Measurements from ENCODE around the gene RBM26. TPM values are rescaled to one million over a fixed set of nuclear protein-coding genes. Genes with fewer than 3 reads are reported as not detected.

Gene RBM26
- total RNA-seq, 1 experiment from 2014 or later = 32.2 TPM

GRCh38 chr13:79338343-79338742, 67.7 kb downstream of the RBM26 start:
- POLR2A ChIA-PET = no interaction called here
- Histone ChIP-seq H3K36me3 (ENCODE audit: control insufficient read depth, insufficient read depth, low read length) (peaks cover 44% of the 10 kb centered on the region), H3K4me1 (ENCODE audit: control insufficient read depth, insufficient read depth, low read length) (no peaks in the 10 kb centered on the region), H3K27ac (ENCODE audit: low read length) (no peak overlapping the region), H3K27me3 (ENCODE audit: control insufficient read depth, insufficient read depth, low read length) (no peaks in the 10 kb centered on the region), H3K9me3 (ENCODE audit: control insufficient read depth, insufficient read depth, low read depth, low read length) (no peaks in the 10 kb centered on the region), H3K4me3 (ENCODE audit: low read depth in 2 of 2, low read length in 2 of 2) (no peak overlapping the region)
- no peak for TF ChIP-seq TCF7L2 (IDR thresholded peaks at IDR 0.05; ENCODE audit: low read depth, low read length)
- no peak for TF ChIP-seq SIN3A (IDR thresholded peaks at IDR 0.05; ENCODE audit: borderline replicate concordance, insufficient read depth, low read depth, low read length)
- TF ChIP-seq POLR2AphosphoS5 (IDR thresholded peaks at IDR 0.05; ENCODE audit: low read depth, low read length) = no peak
- TF ChIP-seq, protein P1, sequence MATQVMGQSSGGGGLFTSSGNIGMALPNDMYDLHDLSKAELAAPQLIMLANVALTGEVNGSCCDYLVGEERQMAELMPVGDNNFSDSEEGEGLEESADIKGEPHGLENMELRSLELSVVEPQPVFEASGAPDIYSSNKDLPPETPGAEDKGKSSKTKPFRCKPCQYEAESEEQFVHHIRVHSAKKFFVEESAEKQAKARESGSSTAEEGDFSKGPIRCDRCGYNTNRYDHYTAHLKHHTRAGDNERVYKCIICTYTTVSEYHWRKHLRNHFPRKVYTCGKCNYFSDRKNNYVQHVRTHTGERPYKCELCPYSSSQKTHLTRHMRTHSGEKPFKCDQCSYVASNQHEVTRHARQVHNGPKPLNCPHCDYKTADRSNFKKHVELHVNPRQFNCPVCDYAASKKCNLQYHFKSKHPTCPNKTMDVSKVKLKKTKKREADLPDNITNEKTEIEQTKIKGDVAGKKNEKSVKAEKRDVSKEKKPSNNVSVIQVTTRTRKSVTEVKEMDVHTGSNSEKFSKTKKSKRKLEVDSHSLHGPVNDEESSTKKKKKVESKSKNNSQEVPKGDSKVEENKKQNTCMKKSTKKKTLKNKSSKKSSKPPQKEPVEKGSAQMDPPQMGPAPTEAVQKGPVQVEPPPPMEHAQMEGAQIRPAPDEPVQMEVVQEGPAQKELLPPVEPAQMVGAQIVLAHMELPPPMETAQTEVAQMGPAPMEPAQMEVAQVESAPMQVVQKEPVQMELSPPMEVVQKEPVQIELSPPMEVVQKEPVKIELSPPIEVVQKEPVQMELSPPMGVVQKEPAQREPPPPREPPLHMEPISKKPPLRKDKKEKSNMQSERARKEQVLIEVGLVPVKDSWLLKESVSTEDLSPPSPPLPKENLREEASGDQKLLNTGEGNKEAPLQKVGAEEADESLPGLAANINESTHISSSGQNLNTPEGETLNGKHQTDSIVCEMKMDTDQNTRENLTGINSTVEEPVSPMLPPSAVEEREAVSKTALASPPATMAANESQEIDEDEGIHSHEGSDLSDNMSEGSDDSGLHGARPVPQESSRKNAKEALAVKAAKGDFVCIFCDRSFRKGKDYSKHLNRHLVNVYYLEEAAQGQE (IDR thresholded peaks at IDR 0.05; ENCODE audit: insufficient read depth in 1 of 2, low read depth in 2 of 2, low read length in 1 of 2) = no peak
- TF ChIP-seq, protein P2, sequence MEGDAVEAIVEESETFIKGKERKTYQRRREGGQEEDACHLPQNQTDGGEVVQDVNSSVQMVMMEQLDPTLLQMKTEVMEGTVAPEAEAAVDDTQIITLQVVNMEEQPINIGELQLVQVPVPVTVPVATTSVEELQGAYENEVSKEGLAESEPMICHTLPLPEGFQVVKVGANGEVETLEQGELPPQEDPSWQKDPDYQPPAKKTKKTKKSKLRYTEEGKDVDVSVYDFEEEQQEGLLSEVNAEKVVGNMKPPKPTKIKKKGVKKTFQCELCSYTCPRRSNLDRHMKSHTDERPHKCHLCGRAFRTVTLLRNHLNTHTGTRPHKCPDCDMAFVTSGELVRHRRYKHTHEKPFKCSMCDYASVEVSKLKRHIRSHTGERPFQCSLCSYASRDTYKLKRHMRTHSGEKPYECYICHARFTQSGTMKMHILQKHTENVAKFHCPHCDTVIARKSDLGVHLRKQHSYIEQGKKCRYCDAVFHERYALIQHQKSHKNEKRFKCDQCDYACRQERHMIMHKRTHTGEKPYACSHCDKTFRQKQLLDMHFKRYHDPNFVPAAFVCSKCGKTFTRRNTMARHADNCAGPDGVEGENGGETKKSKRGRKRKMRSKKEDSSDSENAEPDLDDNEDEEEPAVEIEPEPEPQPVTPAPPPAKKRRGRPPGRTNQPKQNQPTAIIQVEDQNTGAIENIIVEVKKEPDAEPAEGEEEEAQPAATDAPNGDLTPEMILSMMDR (IDR thresholded peaks at IDR 0.05) = no peak
- in situ Hi-C loops (cut with HindIII; ENCODE audit: low pct_unique_long_range_greater_than_20kb, low sequenced_read_pairs) = no loop called here
- CTCF ChIA-PET = no interaction called here
- intact Hi-C loops (cut with micrococcal nuclease; ENCODE audit: unreplicated experiment) = no loop called here
- BruUV-seq (replicated peaks) = no TSS peak
- ATAC-seq (no peak), DNase-seq (ENCODE audit: low read depth, low spot score) (no peak)

DNA sequence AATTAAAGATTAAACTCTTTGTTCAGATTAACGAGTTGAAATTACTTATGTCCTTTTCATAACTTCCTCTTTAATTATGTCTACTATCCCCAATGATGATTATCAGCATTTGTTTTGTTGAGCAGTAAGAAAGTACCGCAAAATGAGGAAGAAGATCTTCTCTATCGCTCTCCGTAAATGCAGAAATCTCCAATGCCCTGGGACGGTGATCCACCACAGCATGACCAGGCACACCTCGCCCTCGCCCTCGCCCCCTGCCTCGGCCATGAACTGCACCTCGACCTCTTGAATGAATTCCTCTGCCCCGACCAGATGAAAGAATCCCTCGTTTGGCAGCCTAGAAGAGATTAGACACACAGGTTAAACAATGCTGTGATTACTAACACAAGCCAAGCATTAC, 69.1 kb downstream of the RBM26 start:
- no TSS peak for BruUV-seq (replicated peaks)
- Histone ChIP-seq H3K36me3 (ENCODE audit: control insufficient read depth, insufficient read depth, low read length) (peaks cover 40% of the 10 kb centered on the region), H3K4me1 (ENCODE audit: control insufficient read depth, insufficient read depth, low read length) (no peaks in the 10 kb centered on the region), H3K9me3 (ENCODE audit: control insufficient read depth, insufficient read depth, low read depth, low read length) (no peaks in the 10 kb centered on the region), H3K4me3 (ENCODE audit: low read depth in 2 of 2, low read length in 2 of 2) (no peak overlapping the region), H3K27me3 (ENCODE audit: control insufficient read depth, insufficient read depth, low read length) (no peaks in the 10 kb centered on the region), H3K27ac (ENCODE audit: low read length) (no peak overlapping the region)
- DNase-seq (ENCODE audit: low read depth, low spot score) = no peak
- TF ChIP-seq, protein P1 (IDR thresholded peaks at IDR 0.05; ENCODE audit: insufficient read depth in 1 of 2, low read depth in 2 of 2, low read length in 1 of 2) = no peak
- TF ChIP-seq POLR2AphosphoS5 (IDR thresholded peaks at IDR 0.05; ENCODE audit: low read depth, low read length) (no peak), TCF7L2 (IDR thresholded peaks at IDR 0.05; ENCODE audit: low read depth, low read length) (no peak), SIN3A (IDR thresholded peaks at IDR 0.05; ENCODE audit: borderline replicate concordance, insufficient read depth, low read depth, low read length) (no peak)
- TF ChIP-seq, protein P2 (IDR thresholded peaks at IDR 0.05) = no peak
- ChIA-PET CTCF (no interaction called here), POLR2A (no interaction called here)
- intact Hi-C loops (cut with micrococcal nuclease; ENCODE audit: unreplicated experiment) = no loop called here
- in situ Hi-C loops (cut with HindIII; ENCODE audit: low pct_unique_long_range_greater_than_20kb, low sequenced_read_pairs) = no loop called here
- ATAC-seq = no peak

All from Panc1 (cell line).